Measurements from ENCODE around the gene IGIP. TPM values are rescaled to one million over a fixed set of nuclear protein-coding genes. Genes with fewer than 3 reads are reported as not detected.

The IGIP gene
- total and polyA plus RNA-seq, 2 donors (not counting 1 experiment from before 2014, with no cell fraction given): 1.3 to 9.9 TPM

DNA sequence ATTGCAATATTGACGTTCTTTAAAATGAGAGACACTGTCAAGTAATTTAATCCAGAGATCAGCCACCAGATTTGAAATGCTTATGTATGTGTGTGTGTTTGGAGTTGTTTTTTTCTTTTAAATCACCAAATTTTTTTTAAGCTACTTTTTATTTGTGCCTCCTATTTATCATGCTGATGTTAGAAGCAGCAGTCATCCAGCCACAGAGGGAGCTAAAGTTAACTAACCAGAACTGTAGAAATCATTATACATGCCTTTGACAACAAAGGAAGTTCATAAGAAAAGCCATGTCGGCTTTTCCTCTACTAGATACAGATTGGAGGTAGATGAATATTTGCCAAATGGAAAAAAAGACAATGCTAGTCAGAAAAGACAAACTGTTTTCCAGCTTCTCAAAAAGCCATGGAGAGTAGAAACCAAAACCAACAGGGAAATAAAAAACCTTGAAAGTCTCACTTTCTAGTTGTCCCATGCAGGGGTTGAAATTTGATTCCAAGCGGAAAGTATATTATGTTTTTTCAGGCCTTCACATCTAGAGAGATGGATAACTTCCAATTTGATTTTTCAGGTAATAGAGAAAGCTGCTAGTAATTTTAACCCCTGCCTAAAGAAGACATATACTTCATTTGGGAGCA lies 7.3 kb upstream of the IGIP start:
- H3K4me1 Mint-ChIP-seq: peaks cover 51% of the 10 kb centered on the region
- 100% methylated on average over 1 of the region's 3 CpGs for WGBS (ENCODE audit: insufficient coverage)

More for the DNA sequence above, 7.3 kb upstream of the IGIP start:
- Histone ChIP-seq H2AFZ (ENCODE audit: insufficient read depth, low read depth, low read length, poor library complexity, severe bottlenecking) (no peak overlapping the region), H3K9ac (ENCODE audit: low read length) (no peak overlapping the region), H3K27me3 (replicated peaks in 1 of 4; ENCODE audit: control extremely low read depth in 1 of 4, control insufficient read depth in 3 of 4, insufficient read depth in 4 of 4, low read length in 3 of 4) (no peaks in the 10 kb centered on the region), H3K4me3 (ENCODE audit: control extremely low read depth in 1 of 5, extremely low read depth in 1 of 5, insufficient read depth in 1 of 5, low read depth in 2 of 5, low read length in 4 of 5) (no peak overlapping the region), H3K9me3 (ENCODE audit: control extremely low read depth in 1 of 3, control insufficient read depth in 2 of 3, insufficient read depth in 1 of 3, low read length in 2 of 3) (peaks cover 0 to under 1% (median 0%) of the 10 kb centered on the region in 3 donors), H3K4me1 (ENCODE audit: control insufficient read depth in 2 of 2, insufficient read depth in 2 of 2, low read length in 2 of 2) (peaks cover 10 to 27% of the 10 kb centered on the region in 2 donors), H4K20me1 (ENCODE audit: control insufficient read depth, insufficient read depth, low read length, poor library complexity, severe bottlenecking) (peaks cover 9% of the 10 kb centered on the region), H3K79me2 (ENCODE audit: control insufficient read depth, insufficient read depth, low read length) (peaks cover 62% of the 10 kb centered on the region), H3K4me2 (replicated peaks; ENCODE audit: low read depth, low read length, poor library complexity, severe bottlenecking) (no peak overlapping the region), H3K27ac (ENCODE audit: low read length in 2 of 2) (no peak overlapping the region), H3K36me3 (replicated peaks in 1 of 2; ENCODE audit: control extremely low read depth in 1 of 2, control insufficient read depth in 1 of 2, extremely low read depth in 1 of 2, insufficient read depth in 2 of 2, low read length in 1 of 2) (no peaks in the 10 kb centered on the region)
- no peak for ATAC-seq (ENCODE audit: low read depth)
- DNase-seq: no peak
- no peaks in the 10 kb centered on the region for H3K27me3 Mint-ChIP-seq
- H3K4me3 Mint-ChIP-seq: no peak overlapping the region
- POLR2A ChIA-PET: no interaction called here
- intact Hi-C loops (cut with micrococcal nuclease): loop anchor here (10.0 kb wide), 1 partner anchor 1574 kb away; the partner anchor contains the start of gene ETF1
- CTCF ChIA-PET: interaction anchor here (0.6 to 1.7 kb wide), 4 partner anchors 11 to 36 kb away, joined by 3 to 9 read pairs (median 4); no protein-coding TSS in a partner anchor
- H3K27ac Mint-ChIP-seq: no peak overlapping the region
- TF ChIP-seq EZH2 (IDR thresholded peaks at IDR 0.05; ENCODE audit: borderline replicate concordance, insufficient read depth, low read depth, low read length, poor library complexity, severe bottlenecking) (no peak), CTCF (IDR thresholded peaks at IDR 0.05) (no peak)
- no peaks in the 10 kb centered on the region for H3K9me3 Mint-ChIP-seq (ENCODE audit: insufficient read depth)
